CD8-positive, alpha-beta memory T cell (primary cell): ENCODE results near the gene BLVRA. TPM values are rescaled to one million over a fixed set of nuclear protein-coding genes. Genes with fewer than 3 reads are reported as not detected.
"Not testable (repeated sequence)": the region's sequence is repeated elsewhere in the genome, so short reads cannot be mapped to it uniquely, and the experiment has no call there.

Source experiments
- CTCF ChIA-PET: fragments of 350-600 bp; sonication (Branson Sonifier 250); formaldehyde crosslinking; loops from one replicate; lab custom pipeline; 2021; ENCODE audit warnings: antibody characterized with exemption; lab: Charles Lee
- POLR2A ChIA-PET: fragments of 350-600 bp; sonication (Branson Sonifier 250); formaldehyde crosslinking; loops from one replicate; lab custom pipeline; 2021; ENCODE audit warnings: antibody characterized with exemption; lab: Charles Lee
- DNase-seq, 5 donors: peaks; one replicate each; pipeline versions ENCODE4 v3.0.0 to v3.0.0-alpha.2; 2020 to 2022; ENCODE audit warnings: mixed read lengths in 1 of 5
- H3K27ac ChIP-seq: one replicate; pipeline ENCODE4 v1.7.0; 2013; ENCODE audit warnings: low read depth, mild to moderate bottlenecking, low read length, moderate library complexity
- H3K27me3 ChIP-seq: 2 replicates; pipeline ENCODE4 v1.7.0; 2013; ENCODE audit warnings: low read length, mild to moderate bottlenecking; ENCODE audit not compliant: insufficient read depth, poor library complexity, severe bottlenecking
- H3K36me3 ChIP-seq: 2 replicates; pipeline ENCODE4 v1.7.0; 2013; ENCODE audit warnings: mild to moderate bottlenecking, low read length, moderate library complexity; ENCODE audit not compliant: insufficient read depth
- H3K4me1 ChIP-seq: 2 replicates; pipeline ENCODE4 v1.7.0; 2013; ENCODE audit warnings: mild to moderate bottlenecking, low read length, moderate library complexity; ENCODE audit not compliant: insufficient read depth
- H3K4me3 ChIP-seq: 2 replicates; pipeline ENCODE4 v1.7.0; 2013; ENCODE audit warnings: mild to moderate bottlenecking, low read length
- H3K9me3 ChIP-seq: 2 replicates; pipeline ENCODE4 v1.7.0; 2013; ENCODE audit warnings: mild to moderate bottlenecking, low read length
- H3K27ac Mint-ChIP-seq, 8 donors: one replicate each; pipeline ENCODE4 v1.8.0; 2020 to 2021; ENCODE audit warnings: mixed read lengths in 8 of 8, mild to moderate bottlenecking in 6 of 8, inconsistent platforms in 3 of 8, moderate library complexity in 3 of 8
- H3K27me3 Mint-ChIP-seq, 2 donors: one replicate each; pipeline ENCODE4 v1.8.0; 2020 to 2021; ENCODE audit warnings: mixed read lengths in 2 of 2, mild to moderate bottlenecking in 1 of 2, moderate library complexity in 1 of 2
- H3K36me3 Mint-ChIP-seq, 3 donors: one replicate each; pipeline ENCODE4 v1.8.0; 2020 to 2021; ENCODE audit warnings: mixed read lengths in 3 of 3, inconsistent platforms in 1 of 3, mild to moderate bottlenecking in 1 of 3
- H3K4me1 Mint-ChIP-seq, 3 donors: one replicate each; pipeline ENCODE4 v1.8.0; 2020 to 2021; ENCODE audit warnings: mixed read lengths in 3 of 3, inconsistent platforms in 1 of 3, mild to moderate bottlenecking in 1 of 3
- H3K4me3 Mint-ChIP-seq, 7 donors: one replicate each; pipeline ENCODE4 v1.8.0; 2020 to 2021; ENCODE audit warnings: mixed read lengths in 7 of 7, mild to moderate bottlenecking in 6 of 7, moderate library complexity in 4 of 7, inconsistent platforms in 2 of 7
- H3K9me3 Mint-ChIP-seq, 5 donors: one replicate each; pipeline ENCODE4 v1.8.0; 2020 to 2022; ENCODE audit warnings: mixed read lengths in 5 of 5, mild to moderate bottlenecking in 3 of 5, moderate library complexity in 2 of 5, inconsistent platforms in 1 of 5
- polyA plus RNA-seq: library from polyadenylated mRNA; unstranded; fragments of 300-500 nt; fragmentation: Illumina TruSeq; gene quantifications from one replicate; pipeline ENCODE4 v1.2.3, GENCODE V29; 2021
- total RNA-seq, 2 experiments: library from RNA; stranded (reverse); gene quantifications; one replicate each; pipeline ENCODE4 v1.2.3, GENCODE V29; 2021

The BLVRA gene, protein sequence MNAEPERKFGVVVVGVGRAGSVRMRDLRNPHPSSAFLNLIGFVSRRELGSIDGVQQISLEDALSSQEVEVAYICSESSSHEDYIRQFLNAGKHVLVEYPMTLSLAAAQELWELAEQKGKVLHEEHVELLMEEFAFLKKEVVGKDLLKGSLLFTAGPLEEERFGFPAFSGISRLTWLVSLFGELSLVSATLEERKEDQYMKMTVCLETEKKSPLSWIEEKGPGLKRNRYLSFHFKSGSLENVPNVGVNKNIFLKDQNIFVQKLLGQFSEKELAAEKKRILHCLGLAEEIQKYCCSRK
- total RNA-seq (10 to 100 TPM; 26.8 to 30.1 TPM), polyA plus RNA-seq (52.6 TPM)

DNA sequence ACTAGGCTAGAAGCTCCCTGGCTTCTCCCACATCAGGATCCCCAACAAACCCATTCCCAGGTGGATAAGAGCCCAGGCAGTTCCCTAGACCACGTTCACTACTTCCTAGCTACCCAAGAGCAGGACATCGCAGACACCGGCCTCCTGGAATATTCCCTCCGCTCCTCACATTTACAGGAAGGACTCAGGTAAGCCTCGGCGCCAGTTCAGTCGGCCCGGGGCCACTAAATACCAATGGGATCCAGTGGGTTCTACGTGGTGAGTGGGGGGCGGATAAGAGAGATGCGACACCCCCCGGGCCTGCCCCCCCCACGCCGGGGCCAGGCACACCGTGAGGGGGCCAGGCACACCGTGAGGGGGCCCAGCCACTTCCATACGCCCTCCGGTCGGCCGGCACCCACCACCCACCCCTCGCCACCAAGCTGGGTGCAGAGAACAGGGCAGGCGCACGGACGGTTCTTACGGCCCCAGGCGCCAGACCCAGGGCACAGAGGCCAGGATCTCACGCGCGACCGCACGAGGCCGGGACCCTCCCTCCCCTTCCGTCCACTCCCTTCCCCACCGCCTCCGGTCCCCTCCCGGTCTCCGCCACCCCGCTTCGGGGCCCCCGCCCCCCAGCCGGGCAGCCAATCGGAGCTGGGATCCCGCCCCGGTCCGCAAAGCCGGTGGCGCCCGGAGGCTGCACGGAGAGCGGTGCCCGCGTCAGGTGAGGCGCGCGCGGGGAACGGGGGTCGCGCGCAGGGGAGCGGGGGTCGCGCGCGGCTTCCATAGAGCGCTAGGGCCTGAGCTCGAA, at the start of gene BLVRA:
Gene BLVRA (plus strand): TSS at position 652 of the 793 bp plus-strand sequence. CDS start 12,479 bp downstream, outside the sequence.
- no peaks in the 10 kb centered on the region for H3K27me3 ChIP-seq
- peak; percentile 59 to 81 (median 64) for DNase-seq
- H3K4me1 ChIP-seq: peaks cover 11% of the 10 kb centered on the region
- H3K27me3 Mint-ChIP-seq: peaks cover 0 to 1% of the 10 kb centered on the region in 2 donors
- peak within 1 kb of the TSS; percentile 82 for H3K4me3 ChIP-seq
- H3K36me3 ChIP-seq: no peaks in the 10 kb centered on the region
- no peaks in the 10 kb centered on the region for H3K9me3 ChIP-seq
- H3K4me3 Mint-ChIP-seq: peak within 1 kb of the TSS; percentile 81 to 94 (median 87)
- H3K27ac Mint-ChIP-seq: peak within 1 kb of the TSS in 7 of 8 donors; percentile 57 to 94 (median 90)
- H3K36me3 Mint-ChIP-seq: peaks cover 0 to 3% (median 0%) of the 10 kb centered on the region in 3 donors
- peak within 1 kb of the TSS; percentile 79 for H3K27ac ChIP-seq
- ChIA-PET CTCF (interaction anchor here (0.9 to 1.9 kb wide), 4 partner anchors 10 to 176 kb away, joined by 3 to 8 read pairs (median 3); partner anchors contain the start of gene STK17A), POLR2A (interaction anchor here (0.6 to 2.0 kb wide), 5 partner anchors 28 to 176 kb away, joined by 3 to 11 read pairs (median 3); partner anchors contain the start of genes COA1 and STK17A)
- peaks cover 26 to 46% (median 31%) of the 10 kb centered on the region in 3 donors for H3K4me1 Mint-ChIP-seq
- H3K9me3 Mint-ChIP-seq: no peaks in the 10 kb centered on the region

DNA sequence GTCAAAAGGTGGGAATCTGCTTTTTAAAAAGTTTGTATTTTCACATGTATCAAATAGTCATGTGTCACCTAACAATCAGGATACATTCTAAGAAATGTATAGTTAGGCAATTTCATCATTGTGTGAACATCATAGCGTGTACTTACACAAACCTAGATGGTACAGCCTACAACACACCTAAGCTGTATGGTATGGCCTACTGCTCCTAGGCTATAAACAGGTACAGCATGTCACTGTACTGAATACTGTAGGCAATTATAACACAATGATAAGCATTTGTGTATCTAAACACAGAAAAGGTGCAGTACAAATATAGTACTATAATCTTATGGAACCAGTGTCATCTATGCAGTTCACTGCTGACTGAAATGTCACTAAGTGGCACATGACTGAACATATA, 47.0 kb upstream of the BLVRA start:
- no peak for DNase-seq
- Histone ChIP-seq H3K4me3 (no peak overlapping the region), H3K27ac (no peak overlapping the region), H3K27me3 (no peaks in the 10 kb centered on the region), H3K36me3 (no peaks in the 10 kb centered on the region), H3K9me3 (no peaks in the 10 kb centered on the region), H3K4me1 (no peaks in the 10 kb centered on the region)
- Mint-ChIP-seq H3K9me3 (no peaks in the 10 kb centered on the region), H3K4me3 (no peak overlapping the region), H3K27ac (no peak overlapping the region), H3K36me3 (peaks cover 0 to 22% (median 8%) of the 10 kb centered on the region in 3 donors), H3K4me1 (peaks cover 33 to 55% (median 41%) of the 10 kb centered on the region in 3 donors), H3K27me3 (no peaks in the 10 kb centered on the region)
- CTCF ChIA-PET: interaction anchor here (1.3 to 2.2 kb wide), 4 partner anchors 10 to 129 kb away, joined by 3 to 7 read pairs (median 4); partner anchors contain the start of gene STK17A
- POLR2A ChIA-PET: no interaction called here

DNA sequence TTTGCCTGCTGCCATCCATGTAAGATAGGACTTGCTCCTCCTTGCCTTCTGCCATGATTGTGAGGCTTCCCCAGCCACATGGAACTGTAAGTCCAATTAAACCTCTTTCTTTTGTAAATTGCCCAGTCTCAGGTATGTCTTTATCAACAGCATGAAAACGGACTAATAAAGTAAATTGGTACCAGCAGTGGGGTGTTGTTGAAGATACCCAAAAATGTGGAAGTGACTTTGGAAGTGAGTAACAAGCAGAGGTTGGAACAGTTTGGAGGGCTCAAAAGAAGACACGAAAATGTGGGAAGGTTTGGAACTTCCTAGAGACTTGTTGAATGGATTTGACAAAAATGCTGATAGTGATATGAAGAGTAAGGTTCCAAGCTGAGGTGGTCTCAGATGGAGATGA, 42.5 kb upstream of the BLVRA start:
- H3K27ac Mint-ChIP-seq: peak overlapping the region in 4 of 8 donors; percentile 8 to 79 (median 62)
- peaks cover 0 to 23% (median 10%) of the 10 kb centered on the region in 3 donors for H3K36me3 Mint-ChIP-seq
- H3K27ac ChIP-seq, H3K27me3 Mint-ChIP-seq, POLR2A ChIA-PET, H3K9me3 ChIP-seq, H3K9me3 Mint-ChIP-seq, H3K36me3 ChIP-seq, DNase-seq, H3K27me3 ChIP-seq, H3K4me3 ChIP-seq, H3K4me1 ChIP-seq: not testable (repeated sequence)
- peak overlapping the region in 1 of 7 donors; percentile 40 for H3K4me3 Mint-ChIP-seq
- H3K4me1 Mint-ChIP-seq: peaks cover 41 to 70% (median 49%) of the 10 kb centered on the region in 3 donors
- CTCF ChIA-PET: interaction anchor here (7.7 to 8.1 kb wide), 2 partner anchors 16 to 134 kb away, joined by 49 to 116 read pairs; partner anchors contain the start of gene STK17A

DNA sequence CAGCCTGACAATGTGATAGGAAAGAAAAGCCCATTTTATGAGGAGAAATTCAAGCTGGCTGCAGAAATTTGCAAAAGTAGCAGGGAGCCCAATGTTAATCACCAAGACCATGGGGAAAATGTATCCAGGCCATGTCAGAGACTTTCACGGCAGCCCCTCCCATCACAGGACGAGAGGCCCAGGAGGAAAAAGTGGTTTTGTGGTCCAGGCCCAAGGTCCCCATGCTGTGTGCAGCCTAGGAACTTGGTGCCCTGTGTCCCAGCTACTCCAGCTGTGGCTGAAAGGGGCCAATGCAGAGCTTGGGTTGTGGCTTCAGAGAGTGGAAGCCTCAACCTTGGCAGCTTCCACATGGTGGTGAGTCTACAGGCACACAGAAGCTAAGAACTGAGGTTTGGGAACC, 41.9 kb upstream of the BLVRA start:
- Histone ChIP-seq H3K27ac (no peak overlapping the region), H3K36me3 (no peaks in the 10 kb centered on the region), H3K4me3 (no peak overlapping the region), H3K27me3 (no peaks in the 10 kb centered on the region), H3K9me3 (no peaks in the 10 kb centered on the region), H3K4me1 (no peaks in the 10 kb centered on the region)
- DNase-seq: no peak
- Mint-ChIP-seq H3K27ac (peak overlapping the region in 1 of 8 donors; percentile 87), H3K4me1 (peaks cover 40 to 72% (median 49%) of the 10 kb centered on the region in 3 donors), H3K9me3 (no peaks in the 10 kb centered on the region), H3K36me3 (peaks cover 0 to 24% (median 8%) of the 10 kb centered on the region in 3 donors), H3K27me3 (no peaks in the 10 kb centered on the region), H3K4me3 (no peak overlapping the region)
- ChIA-PET CTCF (interaction anchor here (7.7 to 8.1 kb wide), 2 partner anchors 16 to 135 kb away, joined by 49 to 116 read pairs; partner anchors contain the start of gene STK17A), POLR2A (no interaction called here)

DNA sequence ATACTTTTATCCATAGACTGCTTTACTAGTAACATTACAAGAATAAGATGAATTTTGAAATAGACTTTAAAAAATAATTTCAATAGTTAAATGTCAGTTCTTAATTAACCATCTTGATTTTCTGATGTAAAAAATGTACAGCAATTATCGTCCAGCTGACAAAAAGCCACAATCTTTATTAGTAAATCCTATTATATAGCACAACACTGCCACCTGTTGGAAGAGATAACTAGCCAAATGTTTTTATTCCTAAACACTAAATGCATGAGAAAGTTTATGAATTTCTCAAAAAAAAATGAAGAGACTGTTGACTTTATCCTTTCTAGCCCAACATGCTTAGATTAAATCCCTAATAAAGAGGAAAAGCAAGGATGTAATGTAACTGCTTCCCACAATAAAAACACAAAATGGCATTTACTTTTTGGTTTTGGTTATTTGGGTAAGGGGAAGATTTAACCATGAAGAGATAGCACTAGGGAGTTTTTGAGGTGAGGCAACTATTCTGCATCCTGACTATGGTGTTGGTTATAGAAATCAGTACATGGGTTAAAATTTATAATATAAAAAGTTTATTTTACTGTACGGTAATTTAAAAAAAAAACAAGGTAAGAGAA, 37.2 kb upstream of the BLVRA start:
- peak overlapping the region in 1 of 8 donors; percentile 90 for H3K27ac Mint-ChIP-seq
- H3K4me3 ChIP-seq: no peak overlapping the region
- H3K9me3 Mint-ChIP-seq: no peaks in the 10 kb centered on the region
- no peak overlapping the region for H3K4me3 Mint-ChIP-seq
- H3K4me1 Mint-ChIP-seq: peaks cover 34 to 67% (median 43%) of the 10 kb centered on the region in 3 donors
- H3K36me3 Mint-ChIP-seq: peaks cover 0 to 12% (median 3%) of the 10 kb centered on the region in 3 donors
- H3K27ac ChIP-seq: no peak overlapping the region
- H3K27me3 Mint-ChIP-seq: no peaks in the 10 kb centered on the region
- ChIA-PET POLR2A (interaction anchor here (2.6 kb wide), 1 partner anchor 139 kb away, joined by 12 read pairs; the partner anchor contains the start of gene STK17A), CTCF (interaction anchor here (0.6 to 8.1 kb wide), 11 partner anchors 8 to 789 kb away, joined by 3 to 116 read pairs (median 3); partner anchors contain the start of genes COA1, MRPL32, PSMA2 and STK17A)
- H3K36me3 ChIP-seq: no peaks in the 10 kb centered on the region
- H3K4me1 ChIP-seq: no peaks in the 10 kb centered on the region
- DNase-seq: peak in 2 of 5 donors; percentile 46 to 47
- no peaks in the 10 kb centered on the region for H3K9me3 ChIP-seq
- H3K27me3 ChIP-seq: no peaks in the 10 kb centered on the region

DNA sequence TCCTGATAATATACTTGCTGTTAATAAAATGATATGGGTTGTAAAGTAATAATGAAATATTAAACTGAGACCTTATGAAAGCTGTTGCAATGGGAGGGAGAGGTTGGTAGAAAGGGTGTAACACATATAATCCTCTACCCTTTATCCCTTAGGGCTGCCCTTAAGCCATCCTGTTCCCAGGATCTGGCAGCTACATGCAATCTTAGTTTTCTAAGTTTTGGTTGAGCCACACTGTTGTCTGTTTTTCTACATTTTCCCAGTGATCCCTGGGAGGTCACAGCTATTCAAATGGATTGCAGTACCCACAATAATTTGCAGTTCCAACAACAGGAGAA, 35.5 kb upstream of the BLVRA start:
- Mint-ChIP-seq H3K4me3 (no peak overlapping the region), H3K4me1 (peaks cover 36 to 67% (median 43%) of the 10 kb centered on the region in 3 donors)
- CTCF ChIA-PET: interaction anchor here (1.2 to 8.1 kb wide), 6 partner anchors 19 to 782 kb away, joined by 3 to 116 read pairs (median 6); partner anchors contain the start of gene STK17A

DNA sequence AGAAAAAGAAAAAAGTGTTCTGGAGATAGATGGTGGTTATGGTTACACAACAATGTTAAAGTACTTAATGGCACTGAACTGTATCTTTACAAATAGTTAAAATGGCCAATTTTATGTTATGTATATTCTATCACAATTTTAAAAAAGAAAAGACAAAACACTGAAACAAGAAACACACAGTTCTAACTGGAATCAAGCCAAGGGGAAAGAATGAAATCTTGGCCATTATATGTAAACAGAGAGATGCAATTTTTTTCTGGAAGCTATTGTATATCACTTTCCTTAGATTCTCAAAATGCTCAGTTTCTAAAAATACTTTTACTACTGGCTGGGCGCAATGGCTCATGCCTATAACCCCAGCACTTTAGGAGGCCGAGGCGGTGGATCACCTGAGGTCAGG, 33.2 kb upstream of the BLVRA start:
- no peak overlapping the region for H3K27ac Mint-ChIP-seq
- Histone ChIP-seq H3K4me1 (peaks cover 23% of the 10 kb centered on the region), H3K27ac (no peak overlapping the region), H3K27me3 (no peaks in the 10 kb centered on the region), H3K4me3 (no peak overlapping the region), H3K9me3 (no peaks in the 10 kb centered on the region), H3K36me3 (no peaks in the 10 kb centered on the region)
- H3K9me3 Mint-ChIP-seq: no peaks in the 10 kb centered on the region
- H3K27me3 Mint-ChIP-seq: no peaks in the 10 kb centered on the region
- peaks cover 34 to 70% (median 50%) of the 10 kb centered on the region in 3 donors for H3K4me1 Mint-ChIP-seq
- H3K4me3 Mint-ChIP-seq: no peak overlapping the region
- peaks cover 0 to 18% (median 1%) of the 10 kb centered on the region in 3 donors for H3K36me3 Mint-ChIP-seq
- DNase-seq: no peak
- ChIA-PET POLR2A (no interaction called here), CTCF (interaction anchor here (1.5 to 1.8 kb wide), 2 partner anchors 113 to 143 kb away, joined by 4 to 15 read pairs; partner anchors contain the start of gene STK17A)

More for the DNA sequence above, 35.5 kb upstream of the BLVRA start:
- POLR2A ChIA-PET: interaction anchor here (0.6 kb wide), 1 partner anchor 1109 kb away, joined by 5 read pairs; no protein-coding TSS in a partner anchor
- H3K4me1 ChIP-seq: peaks cover 10% of the 10 kb centered on the region
- Mint-ChIP-seq H3K27ac (peak overlapping the region in 1 of 8 donors; percentile 54), H3K36me3 (peaks cover 0 to 12% (median 3%) of the 10 kb centered on the region in 3 donors), H3K9me3 (no peaks in the 10 kb centered on the region), H3K27me3 (no peaks in the 10 kb centered on the region)
- H3K9me3 ChIP-seq: no peaks in the 10 kb centered on the region
- H3K36me3 ChIP-seq: no peaks in the 10 kb centered on the region
- no peak overlapping the region for H3K27ac ChIP-seq
- H3K27me3 ChIP-seq: no peaks in the 10 kb centered on the region
- H3K4me3 ChIP-seq: no peak overlapping the region
- no peak for DNase-seq
